Body of pancreas (tissue), 4 donors: ENCODE data around the gene FAM83D.

Source experiments
- POLR2A ChIP-seq, 3 donors: fragments of 450-650 bp; IDR thresholded peaks; one replicate each; pipeline ENCODE4 v1.6.1; 2016; ENCODE audit warnings: antibody characterized with exemption in 3 of 3, mild to moderate bottlenecking in 2 of 3
- TF ChIP-seq, protein P1 (sequence below), 7 experiments: fragments of 450-650 bp in 4 of 7; fragments of 200-600 bp in 3 of 7; sonication (generic) in 3 of 7; IDR thresholded peaks; one replicate each; pipeline ENCODE4 v1.5.1; 2016 to 2019; ENCODE audit warnings: antibody characterized with exemption in 7 of 7

DNA sequence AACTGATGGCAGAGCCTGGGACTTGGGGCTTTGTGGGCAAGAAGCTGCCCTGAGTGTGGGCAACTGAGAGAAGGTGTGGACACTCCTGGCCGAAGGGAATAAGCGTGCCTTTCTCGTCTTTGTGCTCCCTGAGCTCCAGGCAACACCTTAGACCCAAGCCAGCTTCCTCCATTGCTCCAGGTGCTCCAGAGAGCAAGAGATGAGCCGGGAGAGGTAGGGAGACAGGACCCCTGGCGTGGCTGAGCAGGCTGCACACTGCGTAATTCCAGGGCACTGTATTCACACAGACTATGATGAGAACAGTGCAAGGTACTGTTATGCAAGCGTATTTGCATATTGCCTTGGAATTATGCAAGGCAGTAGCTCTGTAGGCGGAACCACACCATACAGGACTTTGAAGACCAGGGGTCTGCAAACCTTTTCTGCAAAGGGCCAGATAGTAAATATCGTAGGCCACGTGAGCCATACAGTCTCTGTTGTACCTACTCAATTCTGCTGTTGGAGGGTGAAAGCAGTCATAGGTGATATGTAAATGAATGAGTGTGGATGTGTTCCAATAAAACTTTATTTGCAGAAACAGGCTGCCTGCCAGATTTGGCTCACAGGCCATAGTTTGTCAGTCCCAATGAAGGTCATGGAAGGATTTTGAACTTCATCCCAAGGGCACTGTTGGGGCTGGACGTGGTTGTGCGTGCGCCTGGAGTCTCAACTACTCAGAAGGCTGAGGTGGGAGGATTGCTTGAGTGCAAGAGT, 42.1 kb upstream of the FAM83D start:
- TF ChIP-seq, protein P1, sequence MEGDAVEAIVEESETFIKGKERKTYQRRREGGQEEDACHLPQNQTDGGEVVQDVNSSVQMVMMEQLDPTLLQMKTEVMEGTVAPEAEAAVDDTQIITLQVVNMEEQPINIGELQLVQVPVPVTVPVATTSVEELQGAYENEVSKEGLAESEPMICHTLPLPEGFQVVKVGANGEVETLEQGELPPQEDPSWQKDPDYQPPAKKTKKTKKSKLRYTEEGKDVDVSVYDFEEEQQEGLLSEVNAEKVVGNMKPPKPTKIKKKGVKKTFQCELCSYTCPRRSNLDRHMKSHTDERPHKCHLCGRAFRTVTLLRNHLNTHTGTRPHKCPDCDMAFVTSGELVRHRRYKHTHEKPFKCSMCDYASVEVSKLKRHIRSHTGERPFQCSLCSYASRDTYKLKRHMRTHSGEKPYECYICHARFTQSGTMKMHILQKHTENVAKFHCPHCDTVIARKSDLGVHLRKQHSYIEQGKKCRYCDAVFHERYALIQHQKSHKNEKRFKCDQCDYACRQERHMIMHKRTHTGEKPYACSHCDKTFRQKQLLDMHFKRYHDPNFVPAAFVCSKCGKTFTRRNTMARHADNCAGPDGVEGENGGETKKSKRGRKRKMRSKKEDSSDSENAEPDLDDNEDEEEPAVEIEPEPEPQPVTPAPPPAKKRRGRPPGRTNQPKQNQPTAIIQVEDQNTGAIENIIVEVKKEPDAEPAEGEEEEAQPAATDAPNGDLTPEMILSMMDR (IDR thresholded peaks at IDR 0.05) = no peak
- TF ChIP-seq POLR2A (IDR thresholded peaks at IDR 0.05) = no peak
